Uterus (tissue), 2 donors: Measurements from ENCODE around the gene PEPD.

Source experiments
- CTCF ChIP-seq, 4 experiments: fragments of 200-600 bp in 2 of 4; fragments of 450-650 bp in 2 of 4; sonication (generic) in 2 of 4; IDR thresholded peaks; one replicate each; pipeline ENCODE4 v1.5.1; 2016 to 2019; ENCODE audit warnings: antibody characterized with exemption in 4 of 4, mild to moderate bottlenecking in 2 of 4, moderate library complexity in 1 of 4
- POLR2A ChIP-seq, 2 donors: fragments of 450-650 bp; IDR thresholded peaks; one replicate each; pipeline ENCODE4 v1.6.1; 2016; ENCODE audit warnings: antibody characterized with exemption in 2 of 2, mild to moderate bottlenecking in 1 of 2, moderate library complexity in 1 of 2

GRCh38 chr19:33497778-33498175, 23.8 kb downstream of the PEPD start:
- no peak for TF ChIP-seq CTCF (IDR thresholded peaks at IDR 0.05)
- no peak for TF ChIP-seq POLR2A (IDR thresholded peaks at IDR 0.05)
